Lung (tissue), 12 donors: ENCODE data around the gene NCAPG. TPM values are rescaled to one million over a fixed set of nuclear protein-coding genes. Genes with fewer than 3 reads are reported as not detected.
"Not testable (repeated sequence)": the region's sequence is repeated elsewhere in the genome, so short reads cannot be mapped to it uniquely, and the experiment has no call there.

Source experiments
- ATAC-seq: fragments of 200-7000 bp; cut with Tn5 transposase; one replicate; pipeline ENCODE4 v1.9.1; 2020; ENCODE audit warnings: moderate number of reproducible peaks; ENCODE audit not compliant: insufficient read depth, low FRiP score
- DNase-seq, 3 donors: peaks; one replicate each; pipeline ENCODE4 v3.0.0-alpha.2; 2013 to 2017
- H3K27ac ChIP-seq, 2 donors: one replicate each; pipeline ENCODE4 v1.5.1; 2013; ENCODE audit warnings: mild to moderate bottlenecking in 2 of 2, moderate library complexity in 2 of 2, control low read depth in 1 of 2, inconsistent platforms in 1 of 2, low read depth in 1 of 2, low read length in 1 of 2
- H3K27me3 ChIP-seq, 3 donors: one replicate each; pipeline ENCODE4 v1.5.1; 2013; ENCODE audit warnings: low read length in 2 of 3; ENCODE audit not compliant: control insufficient read depth in 3 of 3, insufficient read depth in 3 of 3
- H3K36me3 ChIP-seq, 4 donors: one replicate each; pipeline ENCODE4 v1.5.1; 2013; ENCODE audit warnings: low read length in 4 of 4, mild to moderate bottlenecking in 1 of 4, moderate library complexity in 1 of 4; ENCODE audit not compliant: control insufficient read depth in 4 of 4, insufficient read depth in 4 of 4
- H3K4me1 ChIP-seq, 5 donors: one replicate each; pipeline ENCODE4 v1.5.1; 2013; ENCODE audit warnings: low read length in 5 of 5, mild to moderate bottlenecking in 2 of 5, moderate library complexity in 1 of 5; ENCODE audit not compliant: control insufficient read depth in 5 of 5, insufficient read depth in 5 of 5
- H3K4me3 ChIP-seq: one replicate; pipeline ENCODE4 v1.5.1; 2013; ENCODE audit warnings: mild to moderate bottlenecking, control low read depth, moderate library complexity
- H3K9ac ChIP-seq, 2 donors: one replicate each; pipeline ENCODE4 v1.5.1; 2013; ENCODE audit warnings: low read length in 2 of 2, control low read depth in 1 of 2; ENCODE audit not compliant: insufficient read depth in 1 of 2
- H3K9me3 ChIP-seq, 4 donors: one replicate each; pipeline ENCODE4 v1.5.1; 2013; ENCODE audit warnings: low read length in 3 of 4, mild to moderate bottlenecking in 1 of 4, moderate library complexity in 1 of 4; ENCODE audit not compliant: control insufficient read depth in 4 of 4, insufficient read depth in 3 of 4
- WGBS, 2 donors: extraction: QIAGEN DNeasy Blood & Tissue Kit; methylation state at CpG; one replicate each; pipeline ENCODE4 v1.1.7; 2013; 5-methylcytosine and 5-hydroxymethylcytosine counted together
- polyA plus RNA-seq, 2 donors: library from polyadenylated mRNA; stranded (reverse); fragments of 200-250 nt; gene quantifications; one replicate each; pipeline ENCODE4 v1.2.1, GENCODE V29; 2013
- total RNA-seq, 2 donors: library from RNA; depleted of rRNA in 1 of 2; stranded (reverse); fragments of >200 nt in 1 of 2; gene quantifications; one replicate each; pipeline ENCODE4 v1.2.1, GENCODE V29; 2014 to 2021
- TF ChIP-seq, protein P1 (sequence below): IDR thresholded peaks from 2 replicates; pipeline ENCODE4 v1.5.1; 2012; ENCODE audit warnings: mild to moderate bottlenecking; ENCODE audit errors: control extremely low read depth, extremely low read depth
- donor health status: control.
- donor health status: control.
- donor health status: Bipolar disorder and iron deficiency.
- donor health status: healthy.
- donor health status: DM: yes; HTN: yes; CAD: no.

NCAPG gene
- total and polyA plus RNA-seq, 4 donors = 0.73 to 6.0 (median 1.2) TPM

DNA sequence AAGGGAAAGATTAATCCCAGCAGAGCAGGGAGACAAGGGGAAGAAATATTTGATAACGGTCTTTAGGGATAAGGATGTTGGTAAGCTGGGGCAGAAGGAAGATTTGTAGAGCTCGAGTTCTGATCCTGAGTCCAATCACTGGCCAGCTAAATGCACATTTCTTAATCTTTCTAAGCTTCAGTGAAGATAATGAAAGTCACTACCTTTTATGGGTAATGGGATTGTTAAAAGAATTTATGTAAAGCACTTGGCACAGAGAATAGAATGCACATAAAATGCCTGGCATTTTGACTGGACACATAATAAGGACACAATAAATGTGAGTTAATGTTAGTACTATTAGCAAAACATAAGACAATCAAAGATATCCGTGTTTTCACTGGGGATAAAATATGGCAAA is 43.3 kb downstream of the NCAPG start:
- Histone ChIP-seq H3K4me1 (no peaks in the 10 kb centered on the region), H3K9me3 (no peaks in the 10 kb centered on the region), H3K27ac (no peak overlapping the region), H3K4me3 (no peak overlapping the region), H3K36me3 (no peaks in the 10 kb centered on the region), H3K27me3 (no peaks in the 10 kb centered on the region), H3K9ac (no peak overlapping the region)
- TF ChIP-seq, protein P1, sequence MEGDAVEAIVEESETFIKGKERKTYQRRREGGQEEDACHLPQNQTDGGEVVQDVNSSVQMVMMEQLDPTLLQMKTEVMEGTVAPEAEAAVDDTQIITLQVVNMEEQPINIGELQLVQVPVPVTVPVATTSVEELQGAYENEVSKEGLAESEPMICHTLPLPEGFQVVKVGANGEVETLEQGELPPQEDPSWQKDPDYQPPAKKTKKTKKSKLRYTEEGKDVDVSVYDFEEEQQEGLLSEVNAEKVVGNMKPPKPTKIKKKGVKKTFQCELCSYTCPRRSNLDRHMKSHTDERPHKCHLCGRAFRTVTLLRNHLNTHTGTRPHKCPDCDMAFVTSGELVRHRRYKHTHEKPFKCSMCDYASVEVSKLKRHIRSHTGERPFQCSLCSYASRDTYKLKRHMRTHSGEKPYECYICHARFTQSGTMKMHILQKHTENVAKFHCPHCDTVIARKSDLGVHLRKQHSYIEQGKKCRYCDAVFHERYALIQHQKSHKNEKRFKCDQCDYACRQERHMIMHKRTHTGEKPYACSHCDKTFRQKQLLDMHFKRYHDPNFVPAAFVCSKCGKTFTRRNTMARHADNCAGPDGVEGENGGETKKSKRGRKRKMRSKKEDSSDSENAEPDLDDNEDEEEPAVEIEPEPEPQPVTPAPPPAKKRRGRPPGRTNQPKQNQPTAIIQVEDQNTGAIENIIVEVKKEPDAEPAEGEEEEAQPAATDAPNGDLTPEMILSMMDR = no peak
- 82 to 87% methylated on average over 3 of the region's 3 CpGs for WGBS, 2 donors
- DNase-seq (no peak), ATAC-seq (no peak)

DNA sequence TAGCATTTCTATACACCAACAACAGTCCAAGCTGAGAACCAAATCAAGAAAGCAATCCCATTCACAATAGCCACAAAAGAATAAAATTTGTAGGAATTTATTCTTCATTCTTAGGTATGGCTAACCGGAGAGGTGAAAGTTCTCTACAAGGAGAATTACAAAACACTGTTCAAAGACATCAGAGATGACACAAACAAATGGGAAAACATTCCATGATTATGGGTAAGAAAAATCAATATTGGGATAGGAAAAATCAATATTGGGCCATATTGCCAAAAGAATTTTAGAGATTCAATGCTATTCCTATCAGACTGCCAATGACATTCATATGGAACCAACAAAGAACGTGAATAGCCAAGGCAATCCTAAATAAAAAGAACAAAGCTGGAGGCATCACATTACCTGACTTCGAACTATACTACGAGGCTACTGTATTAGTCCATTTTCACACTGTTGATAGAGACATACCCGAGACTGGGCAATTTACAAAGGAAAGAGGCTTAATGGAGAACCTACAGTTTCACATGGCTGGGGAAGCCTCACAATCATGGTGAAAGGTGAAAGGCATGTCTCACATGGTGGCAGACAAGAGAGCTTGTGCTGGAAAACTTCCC is 49.1 kb downstream of the NCAPG start:
- DNase-seq = no peak
- H3K4me3 ChIP-seq = no peak overlapping the region
- WGBS, 2 donors = 97 to 98% methylated on average over 5 of the region's 5 CpGs

DNA sequence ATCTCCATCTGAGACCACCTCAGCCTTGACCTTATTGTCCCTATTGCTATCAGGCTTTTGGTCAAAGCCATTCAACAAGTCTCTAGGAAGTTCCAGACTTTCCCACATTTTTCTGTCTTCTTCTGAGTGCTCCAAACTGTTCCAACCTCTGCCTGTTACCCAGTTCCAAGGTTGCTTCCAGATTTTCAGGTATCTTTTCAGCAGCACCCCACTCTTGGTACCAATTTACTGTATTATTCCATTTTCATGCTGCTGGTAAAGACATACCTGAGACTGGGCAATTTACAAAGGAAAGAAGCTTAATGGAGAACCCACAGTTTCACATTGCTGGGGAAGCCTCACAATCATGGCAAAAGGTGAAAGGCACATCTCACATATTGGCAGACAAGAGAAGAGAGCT is 51.1 kb downstream of the NCAPG start:
- H3K4me1 ChIP-seq, H3K27ac ChIP-seq, H3K4me3 ChIP-seq, H3K36me3 ChIP-seq, H3K9me3 ChIP-seq, H3K9ac ChIP-seq, ATAC-seq, H3K27me3 ChIP-seq, DNase-seq: not testable (repeated sequence)

More for the DNA sequence above, 49.1 kb downstream of the NCAPG start:
- ATAC-seq = no peak
- no peaks in the 10 kb centered on the region for H3K9me3 ChIP-seq
- no peaks in the 10 kb centered on the region for H3K27me3 ChIP-seq
- no peaks in the 10 kb centered on the region for H3K4me1 ChIP-seq
- TF ChIP-seq, protein P1 = no peak
- no peak overlapping the region for H3K9ac ChIP-seq
- no peak overlapping the region for H3K27ac ChIP-seq
- H3K36me3 ChIP-seq = no peaks in the 10 kb centered on the region

DNA sequence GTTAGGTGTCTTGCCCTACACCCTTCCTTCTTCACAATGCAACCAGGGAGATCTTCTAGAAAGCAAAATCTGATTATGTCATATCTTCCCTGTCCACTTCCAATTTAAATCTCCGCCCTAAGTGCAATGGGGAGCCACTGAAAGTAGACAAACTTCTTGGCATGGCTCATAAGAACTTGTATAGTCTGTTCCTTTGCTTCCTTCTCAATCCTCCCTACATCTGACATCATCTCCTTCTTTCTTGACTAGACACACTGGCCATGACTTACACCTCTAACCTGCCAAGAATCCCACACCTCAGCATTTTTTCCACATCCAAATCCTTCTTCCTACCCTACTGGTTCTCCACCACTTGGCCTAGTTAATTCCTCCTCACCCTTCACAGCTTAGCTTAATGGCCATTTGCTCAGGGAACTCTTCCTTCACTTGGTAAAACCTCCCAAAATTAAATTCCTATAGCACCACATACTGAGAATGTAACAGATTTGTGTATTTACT is 55.1 kb downstream of the NCAPG start:
- WGBS, 2 donors = 98 to 100% methylated on average over 1 of the region's 1 CpG
- Histone ChIP-seq H3K36me3 (no peaks in the 10 kb centered on the region), H3K27ac (no peak overlapping the region), H3K9ac (no peak overlapping the region), H3K9me3 (no peaks in the 10 kb centered on the region), H3K27me3 (no peaks in the 10 kb centered on the region), H3K4me3 (no peak overlapping the region), H3K4me1 (no peaks in the 10 kb centered on the region)
- ATAC-seq (no peak), DNase-seq (no peak)
- TF ChIP-seq, protein P1 = no peak
